ENCODE results near the gene TRPV3. TPM values are rescaled to one million over a fixed set of nuclear protein-coding genes. Genes with fewer than 3 reads are reported as not detected.
"Not testable (repeated sequence)": the region's sequence is repeated elsewhere in the genome, so short reads cannot be mapped to it uniquely, and the experiment has no call there.

Gene TRPV3
- total RNA-seq, 1 donor from 2014 or later = 0.06 TPM

DNA sequence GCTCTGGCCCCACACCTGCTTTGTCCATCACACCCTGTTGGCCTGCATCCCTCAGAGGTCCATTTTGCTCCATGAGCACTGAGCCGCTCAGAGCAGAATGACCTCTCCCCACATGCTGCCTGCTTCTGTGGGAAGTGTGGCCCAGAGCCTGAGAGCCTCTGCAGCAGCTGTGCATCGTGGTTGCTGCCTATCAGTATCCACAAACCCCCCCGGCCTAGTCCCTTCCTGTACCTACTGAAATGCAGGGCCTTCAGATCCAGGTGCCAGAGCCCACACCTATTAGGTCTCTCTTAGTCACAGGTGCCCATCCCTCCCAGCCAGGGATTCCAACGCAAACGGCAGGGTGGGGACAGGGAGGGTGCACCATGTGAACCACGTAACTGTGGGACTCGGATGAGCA lies 16.6 kb upstream of the TRPV3 start:
- no peak for DNase-seq (ENCODE audit: extremely low read depth, low read depth, low spot score)

- no peak for DNase-seq (ENCODE audit: extremely low read depth, low read depth, low spot score)
These were observed 15.9 kb upstream of the TRPV3 start for GRCh38 chr17:3573246-3574100.

DNA sequence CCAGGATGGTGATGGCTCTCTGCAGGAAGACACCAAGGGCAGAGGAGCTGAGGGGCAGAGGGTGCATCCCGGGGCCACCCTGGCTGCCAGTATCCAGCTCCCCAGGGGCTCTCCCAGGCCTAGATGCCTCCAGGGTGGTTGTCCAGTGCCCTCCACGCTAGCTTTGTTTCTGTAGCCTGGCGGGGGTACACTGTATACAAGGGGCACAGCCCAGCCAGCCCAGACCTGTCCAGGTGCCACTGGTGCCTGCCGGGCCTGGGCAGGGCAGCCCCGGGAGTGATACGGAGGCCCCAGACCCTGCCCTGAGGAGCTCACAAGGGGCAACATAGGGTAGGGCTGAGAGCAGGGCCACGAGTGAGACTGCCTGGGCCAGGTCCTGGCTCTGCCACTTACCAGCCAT lies 14.6 kb upstream of the TRPV3 start:
- DNase-seq (ENCODE audit: extremely low read depth, low read depth, low spot score) = no peak

GRCh38 chr17:3571043-3571900 lies 13.7 kb upstream of the TRPV3 start:
- no peak for DNase-seq (ENCODE audit: extremely low read depth, low read depth, low spot score)

- DNase-seq (ENCODE audit: extremely low read depth, low read depth, low spot score) = no peak
These were observed 12.0 kb upstream of the TRPV3 start for GRCh38 chr17:3569534-3570137.

DNA sequence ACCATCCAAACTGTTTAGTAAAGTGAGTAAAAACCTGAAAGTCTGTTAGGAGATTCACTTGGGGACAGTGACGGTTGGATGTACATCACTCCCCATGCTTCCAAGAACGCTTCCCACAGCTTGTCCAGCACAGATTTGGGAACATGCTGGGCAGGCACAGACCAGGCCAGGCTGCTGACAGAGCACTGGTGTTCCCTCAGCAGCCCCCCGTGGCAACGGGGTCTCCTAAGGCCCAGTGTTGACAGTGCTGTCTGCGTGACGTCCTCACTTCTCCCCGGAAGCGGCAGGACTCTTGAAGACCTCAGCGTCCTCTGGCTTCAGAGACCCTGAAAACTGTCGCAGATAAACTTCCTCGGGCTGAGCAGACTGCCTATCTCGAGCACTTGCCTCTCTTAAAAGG lies 8.9 kb upstream of the TRPV3 start:
- DNase-seq (ENCODE audit: extremely low read depth, low read depth, low spot score) = no peak

DNA sequence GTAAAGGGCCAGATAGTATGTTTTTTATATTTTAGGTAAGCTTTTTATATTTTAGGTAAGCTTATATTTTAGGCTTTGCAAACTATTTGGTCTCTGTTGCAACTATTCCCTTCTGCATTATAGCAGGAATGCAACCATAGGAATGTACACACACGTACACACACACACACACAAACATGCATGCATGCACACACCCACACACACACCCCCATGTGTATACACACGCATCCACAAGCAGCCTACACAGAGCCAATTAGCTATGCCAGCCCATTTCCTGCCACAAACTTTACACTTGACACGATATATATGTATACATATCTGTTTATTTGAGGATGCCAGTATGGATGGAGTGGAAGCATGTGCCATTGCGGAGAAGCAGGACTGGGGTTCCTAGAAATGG lies 7.5 kb upstream of the TRPV3 start:
- DNase-seq (ENCODE audit: extremely low read depth, low read depth, low spot score) = no peak

DNA sequence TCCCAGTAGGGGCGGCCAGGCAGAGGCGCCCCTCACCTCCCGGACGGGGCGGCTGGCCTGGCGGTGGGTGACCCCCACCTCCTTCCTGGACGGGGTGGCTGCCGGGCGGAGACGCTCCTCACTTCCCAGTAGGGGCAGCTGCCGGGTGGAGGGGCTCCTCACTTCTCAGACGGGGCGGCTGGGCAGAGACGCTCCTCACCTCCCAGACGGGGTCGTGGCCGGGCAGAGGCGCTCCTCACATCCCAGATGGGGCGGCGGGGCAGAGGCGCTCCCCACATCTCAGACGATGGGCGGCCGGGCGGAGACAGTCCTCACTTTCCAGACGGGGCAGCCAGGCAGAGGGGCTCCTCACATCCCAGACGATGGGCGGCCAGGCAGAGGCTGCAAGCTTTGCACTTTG lies 6.6 kb upstream of the TRPV3 start:
- DNase-seq (ENCODE audit: extremely low read depth, low read depth, low spot score) = not testable (repeated sequence)

GRCh38 chr17:3559270-3559645 lies 1.6 kb upstream of the TRPV3 start:
- no peak for DNase-seq (ENCODE audit: extremely low read depth, low read depth, low spot score)

- DNase-seq (ENCODE audit: extremely low read depth, low read depth, low spot score) = no peak
These were observed 1.1 kb upstream of the TRPV3 start for GRCh38 chr17:3558603-3559269.

- no peak for DNase-seq (ENCODE audit: extremely low read depth, low read depth, low spot score)
These were observed 470 bp downstream of the TRPV3 start for GRCh38 chr17:3556916-3557767.

- no peak for DNase-seq (ENCODE audit: extremely low read depth, low read depth, low spot score)
These were observed 1.2 kb downstream of the TRPV3 start for GRCh38 chr17:3556239-3556915.

GRCh38 chr17:3555189-3555796 lies 2.3 kb downstream of the TRPV3 start:
- no peak for DNase-seq (ENCODE audit: extremely low read depth, low read depth, low spot score)

DNA sequence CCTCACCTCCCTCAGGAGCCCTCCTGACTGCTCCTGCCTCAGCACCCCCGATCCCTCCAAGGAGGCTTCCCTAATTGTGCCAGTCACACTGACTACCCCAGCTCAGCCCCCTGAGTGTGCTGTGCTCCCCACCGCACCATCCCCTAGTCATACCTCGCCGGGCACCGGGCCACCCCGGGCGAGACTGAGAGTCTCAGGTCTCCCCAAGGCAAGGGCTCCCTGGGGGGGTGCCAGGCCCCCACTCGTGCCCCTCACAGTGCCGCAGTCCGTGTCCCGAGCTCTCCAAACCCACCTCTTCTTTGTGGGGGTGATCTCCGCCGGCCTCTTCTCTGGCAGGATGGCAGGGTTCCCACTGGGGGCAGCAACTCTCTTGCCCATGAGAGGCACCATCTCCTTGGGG lies 3.2 kb downstream of the TRPV3 start:
- DNase-seq (ENCODE audit: extremely low read depth, low read depth, low spot score) = no peak

DNA sequence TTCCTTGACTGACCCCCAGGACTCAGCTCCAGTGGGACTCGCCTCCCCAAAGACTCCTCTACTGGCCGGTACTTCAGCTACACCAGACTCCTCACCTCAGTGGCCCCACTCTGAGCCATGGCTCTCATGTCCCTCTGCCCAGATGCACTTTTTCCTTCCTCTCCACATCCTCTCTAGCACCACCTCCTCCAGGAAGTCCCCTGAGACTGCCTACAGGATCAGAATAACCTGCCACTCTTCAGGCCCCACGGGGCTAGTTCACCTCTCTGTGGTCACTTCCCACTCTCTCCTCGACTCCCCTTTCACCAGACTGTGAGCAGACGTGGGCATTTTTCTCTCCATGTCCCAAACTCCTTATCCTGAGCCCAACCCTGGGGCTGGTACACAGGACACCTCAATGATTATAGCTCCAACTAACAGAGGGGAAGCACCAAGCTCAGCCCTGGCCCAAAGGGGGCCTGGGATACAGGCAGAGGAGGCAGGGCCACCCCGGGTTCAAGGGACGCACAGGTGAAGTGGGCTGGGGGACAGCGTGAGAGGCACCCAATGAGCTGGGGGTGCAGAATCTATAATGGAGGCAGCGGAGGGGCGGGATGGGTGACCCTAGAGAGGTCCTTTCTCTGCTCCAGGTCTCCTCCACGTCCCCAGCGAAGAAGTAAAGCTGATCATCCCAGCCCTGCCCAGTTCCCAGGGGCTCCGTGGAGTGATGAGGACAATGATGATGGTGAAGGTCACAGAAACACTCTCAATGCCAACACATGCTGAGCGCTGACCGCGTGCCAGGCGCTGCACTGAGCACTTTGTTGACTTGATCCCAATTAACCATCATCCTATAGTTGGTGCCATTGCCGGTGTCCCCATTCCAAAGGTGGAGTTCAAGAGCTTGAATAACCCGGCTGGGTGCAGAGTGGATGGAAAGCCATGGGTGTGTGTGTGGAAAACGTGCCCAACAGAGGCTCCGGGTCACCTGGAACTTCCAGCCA lies 3.9 kb downstream of the TRPV3 start:
- no peak for DNase-seq (ENCODE audit: extremely low read depth, low read depth, low spot score)

DNA sequence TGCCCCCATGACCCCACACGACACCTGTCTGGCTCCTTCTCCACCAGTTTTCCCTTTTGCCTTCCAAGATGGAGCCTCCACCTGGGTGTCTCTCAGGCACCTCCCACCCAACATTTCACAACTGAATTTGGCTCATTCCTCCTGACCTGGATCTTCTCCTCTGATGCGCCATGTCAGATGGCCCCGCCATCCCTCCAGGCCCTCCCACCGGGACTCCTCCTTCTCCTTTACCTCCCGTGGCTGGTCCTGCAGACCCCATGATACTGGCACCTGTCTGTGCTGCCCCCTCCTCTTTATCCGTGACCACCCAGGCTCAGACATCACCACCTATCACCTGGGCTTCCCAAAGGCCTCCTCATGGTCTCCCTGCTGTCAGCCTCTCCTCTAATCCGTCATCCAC lies 4.7 kb downstream of the TRPV3 start:
- DNase-seq (ENCODE audit: extremely low read depth, low read depth, low spot score) = no peak

- no peak for DNase-seq (ENCODE audit: extremely low read depth, low read depth, low spot score)
These were observed 6.4 kb downstream of the TRPV3 start for GRCh38 chr17:3551189-3551588.

DNA sequence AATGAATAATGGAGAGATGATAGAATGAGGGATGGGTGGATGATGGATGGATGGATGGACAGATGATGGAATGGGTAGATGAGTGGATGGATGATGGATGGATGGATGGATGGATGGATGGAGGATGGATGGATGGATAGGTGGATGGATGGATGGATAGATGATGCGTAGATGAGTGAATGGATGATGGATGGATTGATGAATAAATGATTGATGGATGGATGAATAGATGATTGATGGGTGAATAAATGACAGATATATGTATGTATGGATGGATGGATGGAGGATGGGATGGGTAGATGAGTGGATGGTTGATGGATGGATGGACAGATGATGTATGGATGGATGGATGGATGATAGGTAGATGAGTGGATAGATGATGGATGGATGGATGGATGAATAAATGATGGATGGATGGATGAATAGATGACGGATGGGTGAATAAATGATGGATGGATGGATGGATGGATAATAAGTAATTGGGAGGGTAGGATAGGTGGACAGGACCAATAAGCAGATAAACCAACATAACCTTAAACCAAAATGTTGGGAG lies 7.9 kb downstream of the TRPV3 start:
- no peak for DNase-seq (ENCODE audit: extremely low read depth, low read depth, low spot score)
